ENCODE results near the gene NCOA6. TPM values are rescaled to one million over a fixed set of nuclear protein-coding genes. Genes with fewer than 3 reads are reported as not detected.

NCOA6 gene
- total RNA-seq, 1 donor from 2014 or later: 13.4 TPM

GRCh38 chr20:34689486-34689885, 136.0 kb downstream of the NCOA6 start:
- intact Hi-C loops (cut with DNase I): no loop called here
- no peak for ATAC-seq (ENCODE audit: poor library complexity)
- DNase-seq: no peak

DNA sequence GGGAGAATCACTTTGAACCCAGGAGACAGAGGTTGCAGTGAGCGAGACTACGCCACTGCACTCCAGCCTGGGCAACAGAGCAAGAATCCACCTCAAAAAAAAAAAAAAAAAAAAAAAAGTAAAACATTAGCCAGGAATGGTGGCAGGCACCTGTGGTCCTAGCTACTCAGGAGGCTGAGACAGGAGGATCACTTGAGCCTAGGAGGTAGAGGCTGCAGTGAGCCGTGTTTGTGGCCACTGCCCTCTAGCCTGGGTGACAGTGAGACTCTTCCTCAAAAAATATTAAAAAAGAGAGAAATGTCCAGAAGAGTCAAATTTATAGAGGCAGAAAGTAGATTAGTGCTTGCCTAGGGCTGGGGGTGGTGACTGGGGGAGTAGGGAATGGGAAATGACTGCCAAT, 141.8 kb downstream of the NCOA6 start:
- ATAC-seq (ENCODE audit: poor library complexity) (no peak), DNase-seq (no peak)
- intact Hi-C loops (cut with DNase I): no loop called here

DNA sequence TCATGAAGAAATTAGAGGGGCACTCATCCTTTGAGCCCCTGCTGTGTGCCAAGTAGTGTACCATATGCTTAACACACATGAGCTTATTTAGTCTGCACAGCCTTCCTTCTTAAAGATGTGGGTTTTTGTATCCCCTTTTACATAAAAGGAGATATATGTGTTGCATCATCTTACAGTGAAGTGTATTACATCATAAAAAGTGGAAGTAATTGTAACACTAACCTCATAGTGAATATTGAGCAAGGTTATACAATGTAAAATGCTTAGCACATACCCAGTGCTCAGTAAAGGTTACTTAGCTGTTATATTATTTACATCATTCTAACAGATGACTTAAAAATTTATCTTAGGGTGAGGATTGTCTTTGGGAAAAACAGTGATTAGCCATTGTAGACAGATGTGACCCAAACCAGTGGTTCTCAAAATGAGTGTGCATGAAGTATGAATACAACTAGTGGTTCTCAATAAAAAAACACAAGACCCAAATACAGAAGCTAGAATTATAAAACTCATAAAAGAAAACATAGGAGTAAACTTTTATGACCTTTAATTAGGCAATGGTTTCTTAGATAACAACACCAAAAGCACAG, 144.8 kb downstream of the NCOA6 start:
- intact Hi-C loops (cut with DNase I): no loop called here
- ATAC-seq (ENCODE audit: poor library complexity): no peak
- no peak for DNase-seq

DNA sequence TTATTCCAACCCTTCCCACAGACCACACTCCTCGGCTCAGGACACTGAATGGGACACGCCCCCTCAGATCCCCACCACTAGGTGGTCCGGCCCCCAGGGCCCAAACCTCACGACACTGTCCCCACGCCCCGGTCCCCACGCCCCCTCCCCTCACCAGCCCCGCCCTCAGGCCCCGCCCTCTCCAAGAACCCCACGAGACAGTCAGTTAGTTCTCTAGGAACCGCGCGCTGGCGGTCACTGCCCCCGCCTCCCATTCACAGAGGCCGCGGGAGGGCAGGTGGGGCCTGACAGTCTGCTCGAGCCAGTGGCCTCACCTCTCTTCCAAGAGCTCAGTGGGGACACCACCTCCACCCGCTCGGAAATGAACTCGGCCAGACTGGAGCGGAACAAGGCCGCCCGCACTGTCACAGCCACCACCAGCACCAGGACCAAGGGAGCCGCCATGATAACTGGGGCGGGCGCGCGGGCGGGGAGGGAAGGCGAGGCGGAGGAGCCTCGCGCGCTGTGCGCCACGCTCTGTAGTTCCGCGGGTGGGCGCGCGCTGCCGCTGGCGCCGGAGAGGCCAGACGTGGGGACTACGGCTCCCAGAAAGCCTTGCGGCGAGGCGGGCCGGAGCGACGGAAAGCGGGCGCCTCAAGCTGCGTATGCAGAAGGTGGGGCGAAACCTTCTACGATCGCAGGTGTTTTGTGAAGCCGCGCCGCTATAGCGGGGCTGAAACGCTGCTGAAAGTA, 148.6 kb downstream of the NCOA6 start, which contains the start of gene PIGU:
Gene PIGU, minus strand, starts transcription at position 451 of the 732 bp plus-strand sequence. Its CDS starts 7 bp downstream, at position 444.
- peak; percentile 100 for ATAC-seq (ENCODE audit: poor library complexity)
- intact Hi-C loops (cut with DNase I): no loop called here

GRCh38 chr20:34675993-34676641, 149.3 kb downstream of the NCOA6 start:
- ATAC-seq (ENCODE audit: poor library complexity) (no peak), DNase-seq (no peak)
- intact Hi-C loops (cut with DNase I): no loop called here

More for the DNA sequence above, 148.6 kb downstream of the NCOA6 start, which contains the start of gene PIGU:
- DNase-seq: peak; percentile 98

DNA sequence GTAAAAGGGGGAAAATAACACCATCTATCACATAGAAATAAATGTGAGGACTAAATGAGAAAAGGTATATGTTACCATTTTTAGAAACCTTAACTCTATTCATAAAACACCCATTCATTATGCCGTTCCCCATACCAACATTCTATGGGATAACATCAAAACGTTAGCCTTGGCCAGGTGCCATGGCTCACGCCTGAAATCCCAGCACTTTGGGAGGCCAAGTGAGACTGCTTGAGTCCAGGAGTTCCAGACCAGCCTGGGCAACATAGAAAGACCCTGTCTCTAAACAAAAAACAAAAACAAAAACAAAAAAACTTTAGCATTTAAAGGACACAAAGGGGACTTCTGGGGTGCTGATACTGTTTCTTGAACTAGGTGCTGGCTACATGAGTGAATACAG, 149.9 kb downstream of the NCOA6 start:
- DNase-seq (no peak), ATAC-seq (ENCODE audit: poor library complexity) (no peak)
- intact Hi-C loops (cut with DNase I): no loop called here

- no peak for ATAC-seq (ENCODE audit: poor library complexity)
- DNase-seq: no peak
- intact Hi-C loops (cut with DNase I): no loop called here
These were observed 152.0 kb downstream of the NCOA6 start for GRCh38 chr20:34673412-34673811.

DNA sequence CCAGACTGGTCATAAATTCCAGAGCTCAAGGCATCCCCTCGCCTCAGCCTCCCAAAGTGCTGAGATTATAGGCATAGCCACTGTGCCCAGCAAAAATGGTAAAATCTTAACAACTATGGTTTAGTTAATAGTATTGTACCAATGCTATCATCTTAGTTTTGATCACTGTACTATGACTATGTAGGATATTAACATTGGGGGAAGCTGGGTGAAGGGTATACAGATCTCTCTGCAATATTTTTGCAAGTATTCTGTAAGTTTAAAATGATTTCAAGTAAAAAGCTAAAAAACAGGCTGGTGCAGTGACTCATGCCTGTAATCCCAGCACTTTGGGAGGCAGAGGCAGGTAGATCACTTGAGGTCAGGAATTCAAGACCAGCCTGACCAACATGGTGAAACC, 156.4 kb downstream of the NCOA6 start:
- intact Hi-C loops (cut with DNase I): no loop called here
- no peak for ATAC-seq (ENCODE audit: poor library complexity)
- DNase-seq: no peak

Other genes with a start within 250 kb of the NCOA6 start
- gene PIGU, start 148.6 kb downstream of the NCOA6 start, total RNA-seq: 10.9 TPM
- 108 TPM for gene TP53INP2, start 121.3 kb downstream of the NCOA6 start, total RNA-seq
- 21.0 TPM for gene GGT7, start 47.2 kb upstream of the NCOA6 start, total RNA-seq
- 137 TPM for gene ACSS2, start 51.0 kb upstream of the NCOA6 start, total RNA-seq
- gene GSS, start 130.2 kb upstream of the NCOA6 start, total RNA-seq: 15.7 TPM
- 222 TPM for gene MYH7B, start 130.2 kb upstream of the NCOA6 start, total RNA-seq